Naive thymus-derived CD4-positive, alpha-beta T cell (primary cell): ENCODE data around the gene LARGE2. TPM values are rescaled to one million over a fixed set of nuclear protein-coding genes. Genes with fewer than 3 reads are reported as not detected.
A peak's percentile ranks its signal among the peaks of the same experiment; 100 is the strongest.

ENCODE experiments used
- ATAC-seq: fragments of 150-1000 bp; cut with Tn5 transposase; 2 replicates; pipeline ENCODE4 v1.10.0; 2021; ENCODE audit warnings: mild to moderate bottlenecking, moderate library complexity
- CTCF ChIA-PET: fragments of 350-600 bp; sonication (Branson Sonifier 250); formaldehyde crosslinking; loops from one replicate; lab custom pipeline; 2021; ENCODE audit warnings: antibody characterized with exemption; lab: Charles Lee
- POLR2A ChIA-PET: fragments of 350-600 bp; sonication (Branson Sonifier 250); formaldehyde crosslinking; loops from one replicate; lab custom pipeline; 2021; ENCODE audit warnings: antibody characterized with exemption, inconsistent platforms; lab: Charles Lee
- DNase-seq, 9 donors: peaks; one replicate each; pipeline versions ENCODE4 v3.0.0 to v3.0.0-alpha.2; 2020 to 2022; ENCODE audit warnings: mixed read lengths in 1 of 9
- H3K27ac ChIP-seq: one replicate; pipeline ENCODE4 v1.7.0; 2013; ENCODE audit warnings: mild to moderate bottlenecking, low read depth, low read length, moderate library complexity
- H3K27me3 ChIP-seq, 2 donors: one replicate each; pipeline ENCODE4 v1.7.0; 2013; ENCODE audit warnings: low read length in 2 of 2, mild to moderate bottlenecking in 2 of 2, moderate library complexity in 2 of 2; ENCODE audit not compliant: control insufficient read depth in 2 of 2, insufficient read depth in 2 of 2
- H3K36me3 ChIP-seq, 3 experiments: 1 replicate in 2 of 3; 2 replicates in 1 of 3; pipeline ENCODE4 v1.7.0; 2013; ENCODE audit warnings: low read length in 3 of 3, mild to moderate bottlenecking in 3 of 3, moderate library complexity in 1 of 3; ENCODE audit not compliant: insufficient read depth in 3 of 3, control insufficient read depth in 2 of 3
- H3K4me1 ChIP-seq, 2 donors: one replicate each; pipeline ENCODE4 v1.7.0; 2013; ENCODE audit warnings: low read length in 2 of 2, mild to moderate bottlenecking in 2 of 2, moderate library complexity in 1 of 2; ENCODE audit not compliant: control insufficient read depth in 2 of 2, insufficient read depth in 2 of 2
- H3K4me3 ChIP-seq: 2 replicates; pipeline ENCODE4 v1.7.0; 2013; ENCODE audit warnings: mild to moderate bottlenecking, low read length
- H3K9me3 ChIP-seq, 3 experiments: 1 replicate in 2 of 3; 2 replicates in 1 of 3; pipeline ENCODE4 v1.7.0; 2013; ENCODE audit warnings: low read length in 3 of 3; ENCODE audit not compliant: control insufficient read depth in 2 of 3
- H3K27ac Mint-ChIP-seq, 9 donors: one replicate each; pipeline ENCODE4 v1.8.0; 2020 to 2022; ENCODE audit warnings: mixed read lengths in 9 of 9, mild to moderate bottlenecking in 8 of 9, moderate library complexity in 5 of 9, inconsistent platforms in 2 of 9
- H3K27me3 Mint-ChIP-seq, 5 donors: one replicate each; pipeline ENCODE4 v1.8.0; 2021 to 2022; ENCODE audit warnings: mixed read lengths in 5 of 5, mild to moderate bottlenecking in 1 of 5
- H3K36me3 Mint-ChIP-seq, 5 donors: one replicate each; pipeline ENCODE4 v1.8.0; 2020 to 2022; ENCODE audit warnings: mixed read lengths in 5 of 5, mild to moderate bottlenecking in 3 of 5, inconsistent platforms in 1 of 5
- H3K4me1 Mint-ChIP-seq, 7 donors: one replicate each; pipeline ENCODE4 v1.8.0; 2020 to 2022; ENCODE audit warnings: mixed read lengths in 7 of 7, mild to moderate bottlenecking in 3 of 7, inconsistent platforms in 1 of 7
- H3K4me3 Mint-ChIP-seq, 10 donors: one replicate each; pipeline ENCODE4 v1.8.0; 2020 to 2022; ENCODE audit warnings: mild to moderate bottlenecking in 10 of 10, mixed read lengths in 10 of 10, moderate library complexity in 6 of 10, inconsistent platforms in 2 of 10
- H3K9me3 Mint-ChIP-seq, 11 donors: one replicate each; pipeline ENCODE4 v1.8.0; 2020 to 2022; ENCODE audit warnings: mixed read lengths in 11 of 11, mild to moderate bottlenecking in 4 of 11, inconsistent platforms in 1 of 11, moderate library complexity in 1 of 11
- intact Hi-C, 2 donors: fragments of 100-400 bp; cut with micrococcal nuclease; formaldehyde crosslinking; loops; one replicate each; pipeline ENCODE4 v1.15.1; 2023
- polyA plus RNA-seq, 2 donors: library from polyadenylated mRNA; unstranded; fragments of 300-500 nt; fragmentation: Illumina TruSeq; gene quantifications; one replicate each; pipeline ENCODE4 v1.2.3, GENCODE V29; 2021
- total RNA-seq, 6 experiments: library from RNA in 5 of 6; stranded (reverse) in 5 of 6; gene quantifications; 1 replicate in 5 of 6; 2 replicates in 1 of 6; pipeline ENCODE4 v1.2.3 and lab custom pipeline; 2021 to 2026

Gene LARGE2
- total and polyA plus RNA-seq, 7 experiments from 2014 or later: 0.24 to 4.8 (median 1.6) TPM; not detected in 1

- ATAC-seq (no peak), DNase-seq (no peak)
- intact Hi-C loops: no loop called here
- POLR2A ChIA-PET: no interaction called here
- Histone ChIP-seq H3K27me3 (no peaks in the 10 kb centered on the region), H3K36me3 (no peaks in the 10 kb centered on the region), H3K4me1 (no peaks in the 10 kb centered on the region), H3K4me3 (no peak overlapping the region), H3K27ac (no peak overlapping the region), H3K9me3 (no peaks in the 10 kb centered on the region)
- Mint-ChIP-seq H3K27me3 (peaks cover 4 to 21% (median 8%) of the 10 kb centered on the region in 5 donors), H3K4me1 (peaks cover 7 to 12% (median 10%) of the 10 kb centered on the region in 7 donors), H3K27ac (no peak overlapping the region), H3K9me3 (peaks cover 0 to 3% (median 0%) of the 10 kb centered on the region in 11 donors), H3K4me3 (no peak overlapping the region), H3K36me3 (peaks cover 0 to 9% (median 0%) of the 10 kb centered on the region in 5 donors)
- CTCF ChIA-PET: no interaction called here
These were observed 34.9 kb upstream of the LARGE2 start for GRCh38 chr11:45887587-45887986.

- Histone ChIP-seq H3K9me3 (no peaks in the 10 kb centered on the region), H3K4me1 (no peaks in the 10 kb centered on the region), H3K27me3 (no peaks in the 10 kb centered on the region), H3K27ac (no peak overlapping the region), H3K36me3 (no peaks in the 10 kb centered on the region), H3K4me3 (no peak overlapping the region)
- CTCF ChIA-PET: no interaction called here
- POLR2A ChIA-PET: interaction anchor here (0.6 kb wide), 1 partner anchor 1145 kb away, joined by 3 read pairs; no protein-coding TSS in a partner anchor
- DNase-seq (no peak), ATAC-seq (no peak)
- Mint-ChIP-seq H3K4me1 (peaks cover 6 to 8% (median 7%) of the 10 kb centered on the region in 7 donors), H3K27me3 (peaks cover 9 to 18% (median 15%) of the 10 kb centered on the region in 5 donors), H3K27ac (no peak overlapping the region), H3K36me3 (peaks cover 0 to 9% (median 0%) of the 10 kb centered on the region in 5 donors), H3K4me3 (no peak overlapping the region), H3K9me3 (peaks cover 0 to 2% (median 0%) of the 10 kb centered on the region in 11 donors)
- intact Hi-C loops: no loop called here
These were observed 32.9 kb upstream of the LARGE2 start for GRCh38 chr11:45889555-45889954.

DNA sequence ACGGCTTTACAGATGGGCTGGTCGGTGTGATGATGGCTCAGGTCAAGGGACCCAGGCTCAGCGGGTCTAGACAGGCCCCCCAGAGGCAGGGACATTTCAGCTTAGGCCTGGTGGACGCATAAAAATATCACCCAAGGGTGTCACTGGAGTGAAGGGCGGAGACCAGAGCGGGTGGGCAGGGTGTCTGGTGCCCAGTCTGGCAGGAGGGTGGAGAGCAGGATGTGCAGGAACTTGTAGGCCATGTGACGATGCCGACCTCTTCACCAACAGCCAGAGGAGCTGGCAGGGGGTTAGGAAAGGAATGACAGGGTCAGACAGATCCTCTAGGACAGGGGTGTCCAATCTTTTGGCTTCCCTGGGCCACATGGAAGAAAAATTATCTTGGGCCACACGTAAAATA is 32.5 kb upstream of the LARGE2 start:
- intact Hi-C loops: no loop called here
- no peak for ATAC-seq

GRCh38 chr11:45890886-45891550 is 31.4 kb upstream of the LARGE2 start:
- Mint-ChIP-seq H3K36me3 (peaks cover 0 to 9% (median 0%) of the 10 kb centered on the region in 5 donors), H3K27me3 (peaks cover 16 to 23% (median 20%) of the 10 kb centered on the region in 5 donors), H3K4me3 (no peak overlapping the region), H3K27ac (no peak overlapping the region), H3K9me3 (peaks cover 0 to 3% (median 0%) of the 10 kb centered on the region in 11 donors), H3K4me1 (peaks cover 0 to 2% (median 0%) of the 10 kb centered on the region in 7 donors)
- DNase-seq (no peak), ATAC-seq (no peak)
- Histone ChIP-seq H3K27me3 (no peaks in the 10 kb centered on the region), H3K9me3 (no peaks in the 10 kb centered on the region), H3K4me3 (no peak overlapping the region), H3K27ac (no peak overlapping the region), H3K4me1 (no peaks in the 10 kb centered on the region), H3K36me3 (no peaks in the 10 kb centered on the region)
- ChIA-PET CTCF (no interaction called here), POLR2A (interaction anchor here (0.6 kb wide), 1 partner anchor 859 kb away, joined by 3 read pairs; no protein-coding TSS in a partner anchor)
- intact Hi-C loops: no loop called here

More for the DNA sequence above, 32.5 kb upstream of the LARGE2 start:
- Mint-ChIP-seq H3K9me3 (peaks cover 0 to 2% (median 0%) of the 10 kb centered on the region in 11 donors), H3K36me3 (peaks cover 0 to 9% (median 0%) of the 10 kb centered on the region in 5 donors), H3K4me3 (peak overlapping the region in 1 of 10 donors; percentile 34), H3K4me1 (peaks cover 3 to 4% (median 4%) of the 10 kb centered on the region in 7 donors), H3K27ac (peak overlapping the region in 1 of 9 donors; percentile 70), H3K27me3 (peaks cover 13 to 19% (median 17%) of the 10 kb centered on the region in 5 donors)
- Histone ChIP-seq H3K4me1 (no peaks in the 10 kb centered on the region), H3K4me3 (no peak overlapping the region), H3K36me3 (no peaks in the 10 kb centered on the region), H3K9me3 (no peaks in the 10 kb centered on the region), H3K27ac (no peak overlapping the region), H3K27me3 (no peaks in the 10 kb centered on the region)
- ChIA-PET CTCF (no interaction called here), POLR2A (interaction anchor here (0.6 kb wide), 1 partner anchor 1144 kb away, joined by 3 read pairs; no protein-coding TSS in a partner anchor)
- no peak for DNase-seq

DNA sequence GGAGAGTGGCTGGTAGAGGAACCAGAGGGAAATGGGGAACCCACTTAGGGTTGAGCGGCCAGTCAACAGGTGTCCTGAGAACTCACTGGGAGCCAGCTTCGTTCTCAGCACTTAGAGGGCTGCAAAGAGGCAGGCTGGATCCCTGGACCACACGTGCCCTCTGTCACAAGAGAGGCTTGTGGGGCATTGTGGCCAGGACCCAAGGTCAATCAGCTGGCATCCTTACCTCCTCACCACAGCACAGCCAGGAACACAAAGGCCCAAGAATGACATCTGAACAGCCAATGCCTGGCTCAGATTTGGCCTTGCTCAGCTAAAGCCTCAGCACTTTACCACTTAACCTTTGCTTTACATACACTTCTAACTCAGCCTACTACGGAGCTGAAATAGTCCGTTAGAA is 29.6 kb upstream of the LARGE2 start:
- Mint-ChIP-seq H3K4me1 (peaks cover 0 to 4% (median 0%) of the 10 kb centered on the region in 7 donors), H3K27me3 (peaks cover 13 to 28% (median 25%) of the 10 kb centered on the region in 5 donors), H3K4me3 (no peak overlapping the region), H3K36me3 (peaks cover 0 to 9% (median 0%) of the 10 kb centered on the region in 5 donors), H3K27ac (no peak overlapping the region), H3K9me3 (peaks cover 0 to 3% (median 0%) of the 10 kb centered on the region in 11 donors)
- Histone ChIP-seq H3K4me3 (no peak overlapping the region), H3K27ac (no peak overlapping the region), H3K9me3 (no peaks in the 10 kb centered on the region), H3K27me3 (peaks cover 0 to 5% of the 10 kb centered on the region in 2 donors), H3K36me3 (no peaks in the 10 kb centered on the region), H3K4me1 (no peaks in the 10 kb centered on the region)
- no peak for ATAC-seq
- CTCF ChIA-PET: no interaction called here
- intact Hi-C loops: no loop called here
- POLR2A ChIA-PET: no interaction called here
- DNase-seq: no peak

- Histone ChIP-seq H3K27ac (no peak overlapping the region), H3K36me3 (no peaks in the 10 kb centered on the region), H3K4me1 (peaks cover 7 to 8% of the 10 kb centered on the region in 2 donors), H3K4me3 (no peak overlapping the region), H3K9me3 (no peaks in the 10 kb centered on the region), H3K27me3 (peaks cover 0 to 5% of the 10 kb centered on the region in 2 donors)
- Mint-ChIP-seq H3K4me1 (peaks cover 0 to 8% (median 4%) of the 10 kb centered on the region in 7 donors), H3K9me3 (peaks cover 0 to 2% (median 0%) of the 10 kb centered on the region in 11 donors), H3K4me3 (no peak overlapping the region), H3K27ac (no peak overlapping the region), H3K36me3 (peaks cover 0 to 4% (median 0%) of the 10 kb centered on the region in 5 donors), H3K27me3 (peaks cover 29 to 42% (median 33%) of the 10 kb centered on the region in 5 donors)
- no peak for DNase-seq
- ChIA-PET POLR2A (no interaction called here), CTCF (no interaction called here)
- no peak for ATAC-seq
- intact Hi-C loops: no loop called here
These were observed 27.8 kb upstream of the LARGE2 start for GRCh38 chr11:45894555-45895247.
